H1 (cell line): ENCODE data around the gene RASSF4. TPM values are rescaled to one million over a fixed set of nuclear protein-coding genes. Genes with fewer than 3 reads are reported as not detected.

ENCODE experiments used
- CHD2 ChIP-seq: IDR thresholded peaks from 2 replicates; pipeline ENCODE4 v1.6.1; 2012; ENCODE audit warnings: low read length, improper control_type of control experiment
- GABPA ChIP-seq: IDR thresholded peaks from 2 replicates; pipeline ENCODE4 v1.6.1; 2011; ENCODE audit warnings: mild to moderate bottlenecking, low read length, moderate library complexity, borderline replicate concordance; ENCODE audit not compliant: insufficient read depth
- KDM1A ChIP-seq: fragments of 200-600, 300-600 bp; sonication (generic); IDR thresholded peaks from 2 replicates; pipeline ENCODE4 v1.7.1; 2016; ENCODE audit warnings: mild to moderate bottlenecking, low read length, borderline replicate concordance
- KDM4A ChIP-seq: IDR thresholded peaks from one replicate; pipeline ENCODE4 v1.7.1; 2012; ENCODE audit warnings: low read depth, mild to moderate bottlenecking, moderate library complexity, low read length, inconsistent platforms; ENCODE audit not compliant: severe bottlenecking
- KDM5A ChIP-seq: fragments of 200-600 bp; IDR thresholded peaks from 2 replicates; pipeline ENCODE4 v1.7.1; 2012; ENCODE audit warnings: mild to moderate bottlenecking, low read length, inconsistent platforms, mixed read lengths
- RNF2 ChIP-seq: fragments of 200-900, 300-1000 bp; sonication (generic); IDR thresholded peaks from 2 replicates; pipeline ENCODE4 v1.7.1; 2016; ENCODE audit warnings: borderline replicate concordance, low read depth, mild to moderate bottlenecking, antibody characterized with exemption, low read length; ENCODE audit not compliant: poor library complexity, severe bottlenecking; ENCODE audit errors: missing control alignments
- polyA plus RNA-seq, 7 experiments: library from polyadenylated mRNA; depleted of rRNA in 3 of 7; stranded (reverse) in 5 of 7; unstranded in 2 of 7; fragments of >200 nt in 5 of 7; fragments of 200-250 nt in 2 of 7; gene quantifications; 1 replicate in 5 of 7; 2 replicates in 1 of 7; 4 replicates in 1 of 7; pipeline versions ENCODE4 v1.2.1 to v1.2.3, GENCODE V29; 2011 to 2013; ENCODE audit warnings: missing spikeins in 2 of 7, mixed read lengths in 2 of 7
- total RNA-seq: library from RNA; stranded (reverse); fragmentation: NEBNext Ultra II Directional; extraction: Animal tissue kit (Norgen Biotek cat#: 25700); gene quantifications from 2 replicates; pipeline ENCODE4 v1.2.1, GENCODE V29; 2021

Gene RASSF4
- total and polyA plus RNA-seq, 2 of the 8 experiments (the other 6 are each of a cell fraction or from before 2014, with no cell fraction given): 14.3 to 14.5 TPM

DNA sequence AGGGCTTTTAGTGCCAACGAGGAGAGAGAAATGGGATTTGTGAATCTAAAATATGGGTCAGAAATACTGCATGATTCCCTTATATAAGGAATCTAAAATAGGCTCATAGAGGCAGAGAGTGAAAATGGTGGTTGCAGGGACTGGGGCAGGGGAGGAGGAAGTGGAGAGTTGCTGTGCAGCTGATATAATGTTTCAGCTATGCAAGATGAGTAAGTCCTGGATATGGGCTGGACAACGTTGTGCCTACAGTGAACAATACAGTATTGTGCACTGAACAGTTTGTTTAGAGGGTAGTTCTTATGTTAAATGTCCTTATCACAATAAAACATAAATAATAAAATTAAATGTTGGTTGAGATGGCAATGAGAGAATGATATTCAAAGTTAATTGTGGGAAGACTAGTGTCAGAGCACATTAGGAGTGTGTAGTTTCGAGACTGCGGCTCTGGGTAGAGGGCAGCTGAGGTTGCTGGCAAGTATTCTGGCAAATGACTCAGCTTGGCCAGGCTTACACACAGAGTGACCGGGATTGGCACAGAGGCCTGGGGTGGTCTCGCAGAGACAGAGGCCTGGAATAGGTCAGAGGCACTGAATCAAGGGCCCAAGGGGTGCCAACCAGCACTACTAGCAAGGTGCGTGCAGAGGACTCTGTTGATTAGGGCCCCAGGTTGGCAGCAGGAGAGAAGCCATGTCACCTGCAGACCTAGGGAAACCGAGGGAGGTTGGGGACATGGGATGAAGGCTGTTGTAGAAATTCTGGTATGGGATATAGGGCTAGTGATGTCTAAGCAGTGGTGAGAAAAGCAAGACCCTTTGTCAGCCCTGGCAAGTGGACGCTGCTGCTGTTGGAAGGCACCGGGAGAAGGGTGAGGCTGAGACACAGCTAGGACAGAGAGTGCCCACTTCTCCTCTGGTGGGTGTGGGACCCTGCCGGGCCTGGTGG is 21.8 kb downstream of the RASSF4 start (continued):
- TF ChIP-seq GABPA: no peak
- TF ChIP-seq KDM4A: no peak
- TF ChIP-seq KDM1A: no peak
- TF ChIP-seq RNF2: no peak
- TF ChIP-seq KDM5A: no peak
- no peak for TF ChIP-seq CHD2
